NCI-H526 treated with DMSO at 0.1 percent for 48 hours (cell line): ENCODE measurements around the gene MITF.

Experiments used
- DNase-seq: peaks from one replicate; lab custom pipeline; 2025; lab: John Stamatoyannopoulos, UW

The MITF gene

DNA sequence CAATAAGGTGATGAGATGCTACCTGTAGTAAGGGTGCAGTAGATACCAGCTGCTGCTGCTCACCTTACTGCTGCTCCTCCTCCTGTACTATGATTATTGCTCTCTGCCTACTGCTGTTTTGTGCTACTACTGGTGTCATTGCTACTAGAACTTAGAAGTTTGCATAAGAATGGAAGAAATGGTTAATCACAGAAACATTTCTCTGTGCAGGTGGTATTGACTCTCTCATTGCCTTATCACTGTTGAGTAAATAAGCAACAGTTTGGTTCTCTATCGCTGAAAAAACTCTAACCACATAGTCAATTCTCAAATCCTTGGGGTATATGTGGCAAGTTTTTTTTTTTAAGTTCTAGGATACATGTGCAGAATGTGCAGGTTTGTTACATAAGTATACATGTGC, 16.5 kb downstream of the MITF start:
- no peak for DNase-seq

DNA sequence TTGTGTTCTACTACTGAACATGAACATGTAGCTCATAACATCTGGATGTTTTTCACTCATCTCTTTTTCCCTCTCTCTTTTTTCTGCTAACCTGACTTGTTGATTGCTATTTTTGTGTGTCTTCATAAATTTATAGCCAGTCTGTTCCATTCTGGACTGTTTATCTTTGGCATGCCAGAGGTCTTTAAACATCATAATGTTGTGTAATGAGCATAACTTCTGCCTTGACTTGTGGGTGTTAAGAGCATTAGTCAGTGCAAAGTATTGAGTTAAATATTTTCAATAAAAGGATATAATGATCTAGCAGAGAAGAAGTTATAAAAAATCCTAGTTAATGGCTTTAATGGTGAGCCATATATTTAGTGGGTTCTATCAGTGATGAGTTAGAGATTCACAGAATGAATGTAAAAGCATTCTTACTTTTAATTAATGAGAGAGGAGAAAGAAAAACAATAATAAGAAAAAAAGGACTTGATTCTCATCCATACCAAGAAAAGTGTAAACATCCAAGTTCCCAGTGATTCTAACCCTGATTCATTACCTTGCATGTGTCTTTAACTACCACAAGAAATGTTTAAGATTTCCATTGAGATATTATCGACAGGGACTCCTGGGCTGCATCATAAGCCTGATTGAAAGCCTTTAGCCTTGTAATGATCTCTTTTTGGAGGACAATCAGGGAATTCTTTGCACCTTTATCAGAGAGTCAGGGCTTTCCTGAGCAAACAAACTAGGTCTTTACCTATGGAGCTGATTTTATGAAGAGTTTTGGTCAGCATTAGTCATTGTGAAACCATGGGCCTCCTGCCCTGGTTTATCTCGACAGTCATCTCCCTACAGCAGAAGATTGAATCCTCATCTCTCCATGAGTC, 22.9 kb downstream of the MITF start:
- DNase-seq, result no peak

DNA sequence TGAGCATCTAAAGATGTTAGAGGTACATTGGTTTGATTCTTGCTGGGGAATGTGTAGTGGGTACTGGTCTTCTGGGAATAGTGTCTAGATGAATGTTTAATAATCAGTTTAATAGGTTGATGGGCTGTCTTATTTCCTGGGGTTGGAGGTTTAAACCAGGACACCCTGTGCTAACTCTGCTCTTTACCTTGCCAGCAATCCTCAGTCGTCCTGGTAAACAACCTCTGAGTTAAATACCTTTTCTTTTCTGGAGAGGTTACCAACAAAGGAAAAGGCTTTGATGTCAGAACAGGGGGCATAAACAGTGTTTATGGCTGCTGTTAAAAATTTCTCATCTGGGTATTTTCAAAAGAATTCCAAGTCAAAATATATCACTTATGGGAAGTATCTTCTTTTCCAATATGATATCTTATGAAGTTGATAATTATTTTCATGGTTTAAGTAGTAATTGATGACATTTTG, 23.5 kb downstream of the MITF start:
- DNase-seq, result no peak

DNA sequence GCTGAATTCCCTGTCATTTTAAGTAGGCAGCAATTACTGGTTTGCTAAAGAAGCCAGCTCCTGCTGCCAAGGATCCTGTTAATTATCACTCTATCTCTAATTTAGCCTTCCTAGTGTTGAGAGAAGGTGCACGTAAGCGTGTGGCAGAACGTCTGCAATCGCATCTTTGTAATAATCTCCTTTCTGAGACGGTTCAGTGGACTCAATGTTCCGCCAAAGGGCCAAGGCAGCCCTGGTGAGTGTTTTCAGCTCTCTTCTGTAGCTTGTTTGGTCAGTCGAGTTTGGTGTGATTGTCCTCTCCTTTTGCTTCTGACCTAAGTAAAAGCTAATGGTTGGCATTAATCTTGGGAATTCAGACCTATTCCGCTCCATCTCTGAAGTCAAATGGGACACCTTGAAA, 24.2 kb downstream of the MITF start:
- no peak for DNase-seq

DNA sequence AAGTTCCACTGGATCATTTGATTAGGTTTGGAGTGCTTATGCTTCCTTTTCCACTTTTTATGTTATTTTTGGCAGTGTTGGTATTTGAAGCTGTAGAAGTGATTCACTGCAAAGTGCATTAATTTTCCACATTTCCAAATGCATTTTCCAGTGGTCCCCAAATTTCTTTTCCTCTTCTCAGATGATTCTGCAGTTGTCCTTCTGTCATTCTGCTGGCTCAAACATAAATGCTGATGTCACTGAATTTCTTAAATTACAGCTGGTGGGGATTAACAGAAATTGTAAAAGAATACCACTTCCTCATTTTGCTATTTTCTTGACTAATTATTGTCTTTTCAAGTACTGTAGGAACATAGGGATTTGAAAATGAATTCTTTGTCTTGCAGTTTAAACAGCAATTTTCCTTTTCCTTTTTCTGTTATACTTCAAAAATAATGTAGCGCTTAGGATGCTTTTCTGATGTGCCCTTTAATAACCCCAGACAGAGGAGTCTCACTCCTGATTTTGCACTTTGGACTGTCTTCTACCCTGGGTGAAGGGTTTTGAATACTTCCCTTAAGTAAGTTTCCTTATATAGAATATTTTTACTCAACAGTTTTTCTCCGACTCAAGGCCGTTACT, 25.0 kb downstream of the MITF start:
- DNase-seq, result no peak

DNA sequence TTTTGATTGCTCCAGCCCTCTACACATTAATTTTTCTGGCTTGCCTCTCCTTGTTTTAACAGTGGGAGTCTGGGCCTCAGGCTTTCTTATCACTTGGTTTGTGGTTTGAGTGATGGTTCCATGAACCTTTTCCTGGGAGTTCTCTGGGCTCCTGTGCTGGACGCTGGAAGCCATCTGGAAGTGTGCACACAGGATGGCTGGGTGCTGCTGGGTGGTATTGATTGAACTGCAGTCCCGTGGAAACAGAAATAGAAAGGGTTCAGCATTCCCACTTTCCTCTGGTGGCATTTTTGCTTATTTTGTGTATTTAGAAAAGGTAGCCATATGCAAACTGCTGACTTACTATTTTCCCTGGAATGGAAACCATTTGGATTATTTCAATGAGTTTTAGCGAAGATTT, 25.6 kb downstream of the MITF start:
- no peak for DNase-seq

DNA sequence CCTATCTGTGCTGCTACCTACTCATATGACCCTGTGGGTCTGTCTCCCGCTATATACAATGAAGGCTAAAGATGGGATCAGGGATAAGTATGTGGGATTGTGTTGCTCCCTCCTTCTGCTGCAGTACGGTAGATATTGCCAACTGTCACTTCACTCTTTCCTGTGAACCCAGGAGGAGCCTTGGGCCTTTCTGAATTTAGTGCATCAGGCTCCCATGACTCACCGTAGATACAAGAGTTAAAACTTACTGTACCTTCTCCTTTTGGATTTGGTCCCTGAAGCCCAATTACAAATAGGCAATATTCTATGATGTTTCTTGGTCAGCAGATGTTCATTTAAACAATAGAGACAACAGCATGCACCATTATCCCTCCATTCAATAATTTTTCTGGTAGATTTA, 27.4 kb downstream of the MITF start:
- no peak for DNase-seq

DNA sequence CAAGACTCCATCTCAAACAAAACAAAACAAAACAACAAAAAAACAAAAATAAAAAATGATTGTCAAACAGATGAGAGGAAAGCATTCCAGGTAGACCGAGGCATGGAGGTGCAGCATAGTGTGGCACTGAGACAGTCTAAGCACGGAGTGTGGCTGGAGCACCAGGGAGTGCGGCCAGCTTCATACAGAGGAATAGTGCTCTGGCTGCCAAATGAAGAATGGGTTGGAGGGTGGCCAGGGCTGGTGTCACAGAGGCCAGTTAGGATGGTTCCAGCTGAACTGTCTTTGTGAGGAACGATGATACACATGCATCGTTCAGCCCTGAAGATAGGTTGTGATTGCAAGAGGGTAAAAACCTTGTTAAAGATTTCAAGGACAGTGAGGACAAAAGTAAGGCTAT, 28.3 kb downstream of the MITF start:
- DNase-seq, result no peak

DNA sequence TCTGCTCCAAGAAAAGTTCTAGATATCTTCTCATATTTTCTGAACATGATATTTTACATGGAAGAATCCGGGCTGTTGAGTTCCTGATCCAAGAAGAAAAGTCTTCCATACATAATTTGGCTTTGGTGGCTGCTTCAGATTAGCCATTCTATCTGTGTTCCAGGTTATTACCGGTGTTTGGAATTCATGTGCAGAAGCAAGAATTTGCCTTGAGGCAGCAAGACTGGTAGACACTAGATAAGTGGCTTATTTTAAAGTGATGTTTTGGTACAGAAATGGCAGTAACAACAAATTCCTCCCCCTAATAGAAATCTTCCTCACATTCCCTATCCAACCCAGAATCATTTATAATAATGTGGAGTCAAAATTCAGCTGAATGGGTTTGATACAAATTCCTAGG, 29.2 kb downstream of the MITF start:
- no peak for DNase-seq

DNA sequence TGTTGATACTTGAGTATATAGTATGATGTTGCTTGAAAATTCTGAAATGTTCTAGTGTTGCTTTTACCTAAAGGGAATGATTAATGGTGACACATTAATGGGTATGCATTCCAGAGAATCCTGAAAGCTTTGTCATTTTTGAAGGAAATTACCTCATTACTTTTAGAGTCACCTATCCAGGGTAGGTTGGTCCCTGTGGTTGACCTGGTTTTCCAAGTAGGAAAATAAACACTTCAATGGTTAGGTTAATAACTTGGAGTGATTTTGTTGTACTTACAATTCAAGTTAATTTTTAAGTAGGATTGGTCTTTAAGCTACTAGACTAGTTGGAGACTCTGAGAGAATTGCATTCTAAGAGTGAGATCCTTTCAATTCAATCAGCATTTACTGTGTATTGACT, 31.0 kb downstream of the MITF start:
- DNase-seq, result no peak

DNA sequence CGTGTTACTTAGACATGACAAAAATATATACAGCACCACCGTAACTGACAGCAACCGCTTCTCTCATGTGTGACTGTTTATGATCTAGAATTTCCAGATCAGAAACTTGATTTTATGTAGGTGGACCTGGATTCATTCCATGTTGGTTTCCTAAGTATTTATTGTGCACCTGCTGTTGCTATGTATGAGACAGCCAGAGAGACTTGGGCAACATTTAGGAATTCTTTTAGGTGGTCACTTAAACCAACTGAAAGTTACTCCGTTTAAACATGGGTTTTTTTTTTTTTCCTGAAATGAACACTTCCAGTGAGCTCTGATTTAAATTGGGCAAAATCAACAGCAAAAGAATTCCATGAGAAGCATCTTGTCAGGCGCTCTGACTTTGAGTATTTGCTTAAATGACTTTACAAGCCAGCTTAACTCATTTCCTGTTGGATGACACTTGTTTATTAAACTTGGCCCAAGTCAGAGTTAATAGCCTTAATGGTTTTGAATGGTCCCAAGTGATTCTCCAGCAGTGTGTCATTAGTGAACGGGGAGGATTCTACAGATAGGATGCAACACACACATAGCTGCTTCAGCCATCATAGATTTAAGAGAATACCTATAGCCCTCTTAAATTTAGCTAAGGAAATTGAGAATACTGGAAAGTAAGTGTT, 31.8 kb downstream of the MITF start:
- no peak for DNase-seq

DNA sequence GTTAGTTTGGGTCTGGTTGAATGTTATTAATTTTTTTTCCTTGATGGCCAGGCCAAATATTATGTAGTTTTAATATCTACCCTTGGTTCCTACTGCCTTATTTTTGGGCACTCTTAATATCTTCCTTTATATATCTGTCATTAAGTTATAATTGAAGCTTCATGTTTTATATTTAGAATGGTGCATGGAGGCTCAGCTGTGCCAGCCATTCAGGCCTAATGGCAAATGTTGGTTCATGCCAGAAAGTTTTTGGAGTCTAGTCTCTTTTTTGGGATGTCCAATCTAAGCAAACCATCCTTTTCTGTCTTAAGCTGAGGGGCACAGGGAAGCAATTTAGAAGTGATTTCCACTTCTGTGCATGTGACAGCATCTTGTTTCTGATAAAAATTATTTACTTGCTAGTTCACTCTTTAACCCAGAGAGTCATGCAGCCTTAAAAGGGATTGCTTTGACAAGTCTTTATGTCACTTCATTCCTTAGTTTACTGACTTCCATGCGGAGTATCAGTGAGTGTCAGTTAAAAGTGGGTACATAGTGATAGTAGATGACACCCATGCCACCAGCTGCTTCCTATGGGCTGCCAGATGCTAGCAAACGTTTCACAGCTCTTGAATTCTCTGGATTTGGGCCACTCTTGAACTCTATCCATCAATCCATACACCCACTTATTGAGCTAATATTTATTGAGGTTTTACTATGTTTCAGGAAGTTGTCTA, 33.0 kb downstream of the MITF start:
- DNase-seq, result no peak

DNA sequence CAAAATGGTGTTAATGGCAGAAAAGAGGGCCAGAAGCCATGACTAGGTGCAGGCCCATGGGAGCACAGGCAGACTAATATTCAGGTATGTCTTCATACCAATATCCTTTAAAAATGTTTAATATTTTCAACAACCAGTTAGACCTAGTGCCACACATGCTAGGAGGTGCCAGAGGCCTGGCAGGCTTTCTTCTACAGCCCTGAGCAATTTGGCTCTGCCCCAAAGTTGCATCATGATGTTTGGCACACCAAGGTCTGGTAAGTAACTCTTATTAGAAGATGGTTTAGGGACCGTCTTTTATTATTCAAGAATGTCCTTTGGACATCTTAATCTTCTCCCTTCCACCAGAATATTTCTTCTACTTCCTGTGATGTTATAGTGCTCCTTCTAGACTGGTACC, 34.8 kb downstream of the MITF start:
- DNase-seq, result no peak

DNA sequence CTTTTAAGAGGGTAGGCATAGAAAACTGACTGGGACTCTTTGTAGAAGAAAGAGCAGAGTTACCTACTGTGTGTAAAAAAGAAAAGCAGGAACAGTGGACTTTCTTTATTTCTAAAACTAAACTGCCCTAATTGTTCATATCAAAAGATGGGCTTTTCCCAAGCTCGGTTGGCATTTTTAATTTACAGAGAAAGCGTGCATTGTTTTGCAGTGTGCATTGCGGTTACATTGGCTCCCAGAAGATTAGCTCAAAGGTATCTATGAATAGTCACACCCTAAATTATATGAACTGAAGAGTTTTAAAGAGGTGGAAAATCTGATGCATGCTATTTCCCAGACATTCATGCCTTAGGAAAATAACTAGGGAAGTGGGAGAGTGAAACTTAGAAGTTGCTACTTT, 36.5 kb downstream of the MITF start:
- no peak for DNase-seq

DNA sequence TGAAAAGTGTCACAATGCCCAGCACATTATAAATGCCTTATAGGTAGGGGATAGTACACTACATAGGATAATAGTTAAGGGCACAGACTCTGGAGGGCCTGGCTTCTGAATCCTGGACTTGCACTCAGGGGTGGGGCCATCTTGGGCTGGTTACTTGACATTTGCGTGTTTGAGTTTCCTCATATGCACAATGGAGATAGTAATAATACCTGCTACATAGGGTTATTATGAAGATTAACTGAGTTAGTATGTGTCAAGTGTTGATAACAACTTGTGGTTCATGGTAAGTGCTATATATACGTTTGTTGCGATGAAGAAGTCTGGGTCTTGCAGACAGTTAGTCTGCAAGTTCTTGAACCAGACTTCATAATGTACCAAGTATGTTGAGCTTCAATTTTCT, 37.0 kb downstream of the MITF start:
- DNase-seq, result no peak

DNA sequence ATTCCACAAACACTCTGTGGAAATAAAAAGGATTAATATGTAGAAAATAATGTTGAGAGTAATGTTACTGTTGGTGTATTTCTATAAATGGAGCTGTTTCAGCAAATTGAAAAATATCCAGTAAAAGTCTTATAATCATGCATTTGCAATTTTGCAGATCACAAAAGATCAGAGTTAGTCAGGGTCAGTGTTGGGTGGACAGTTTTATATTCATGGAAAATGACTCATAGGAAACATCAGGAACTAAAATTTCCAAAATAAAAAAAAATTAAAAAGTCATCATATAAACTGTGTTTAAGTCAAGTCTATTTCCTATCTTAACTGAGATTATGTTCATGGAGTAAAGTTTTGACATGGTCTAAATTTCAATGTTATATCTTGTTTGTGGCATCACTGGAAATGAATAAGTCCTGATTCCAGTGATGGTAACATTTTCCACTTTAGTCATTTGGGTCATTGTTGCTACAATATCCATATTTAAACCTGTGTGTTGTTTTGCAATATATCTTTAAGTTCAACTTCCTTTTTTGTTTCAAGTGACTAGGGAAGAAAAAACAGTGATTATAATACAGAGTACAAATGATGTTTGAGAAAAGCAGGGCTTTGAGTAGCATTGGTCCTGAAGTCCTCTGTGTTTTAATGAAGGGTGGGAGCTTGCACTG, 37.8 kb downstream of the MITF start:
- no peak for DNase-seq

DNA sequence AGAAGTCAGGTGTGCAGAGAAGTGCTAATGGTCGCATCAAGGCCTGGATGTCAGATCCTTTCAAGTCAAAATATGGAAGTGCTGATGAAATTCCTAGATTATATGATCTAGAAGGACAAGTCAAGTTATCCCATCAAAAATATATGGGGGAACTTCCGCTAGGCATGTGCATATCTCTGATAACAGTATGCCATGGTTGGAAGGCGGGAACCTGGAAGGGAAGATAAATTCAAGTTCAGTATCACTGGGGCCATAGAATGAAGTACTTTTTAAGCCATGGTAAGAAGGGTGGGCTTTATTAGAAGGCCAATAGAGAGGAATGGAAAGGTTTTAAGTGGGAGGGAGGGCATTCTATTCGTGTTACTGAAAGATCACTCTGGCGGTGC, 38.3 kb downstream of the MITF start:
- no peak for DNase-seq

DNA sequence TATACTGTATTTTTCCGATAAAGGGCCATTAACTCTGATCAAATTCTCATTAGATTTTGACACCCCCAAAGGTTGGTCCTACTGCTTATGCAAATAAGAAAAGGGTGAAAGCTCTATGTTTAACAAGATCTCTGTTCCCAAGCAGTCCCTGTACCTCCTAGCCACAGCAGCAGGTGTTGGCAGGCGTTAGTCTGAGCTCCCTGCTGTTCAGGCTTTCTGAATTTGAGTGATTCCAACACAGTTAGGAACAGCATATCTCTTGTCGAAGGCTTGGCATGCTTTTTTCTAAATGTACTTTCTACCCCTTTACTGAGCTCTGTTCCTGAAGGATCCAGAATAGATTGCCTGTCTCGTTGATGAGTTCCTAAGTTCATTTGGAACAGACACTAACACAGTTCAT, 42.3 kb downstream of the MITF start:
- no peak for DNase-seq

DNA sequence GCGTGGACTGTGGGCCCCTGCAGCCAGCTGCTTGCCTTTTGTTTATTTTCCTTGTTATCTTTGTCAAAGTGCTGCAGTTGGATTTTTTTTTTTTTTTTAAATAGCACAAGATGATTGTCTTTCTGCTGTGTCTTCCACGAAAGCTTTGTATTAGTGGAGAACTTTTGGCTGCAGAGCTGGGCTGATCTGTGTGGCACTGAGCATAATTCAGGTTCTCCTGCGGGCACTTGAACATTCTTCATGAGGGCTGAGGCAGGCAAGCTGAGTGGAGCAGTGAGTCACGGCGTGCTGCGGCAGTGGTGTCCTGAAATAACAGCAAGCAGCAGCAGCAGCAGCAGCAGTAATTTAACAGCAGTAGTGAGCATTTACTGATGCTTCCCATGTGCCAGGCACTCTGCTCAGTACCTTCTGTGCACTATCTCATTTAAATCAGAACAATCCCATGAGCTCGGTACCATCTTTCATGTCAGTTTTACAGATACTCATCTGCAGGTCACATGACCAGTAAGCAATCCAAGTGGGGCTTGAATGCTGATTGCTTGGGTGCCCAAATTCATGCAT, 45.8 kb downstream of the MITF start:
- no peak for DNase-seq

DNA sequence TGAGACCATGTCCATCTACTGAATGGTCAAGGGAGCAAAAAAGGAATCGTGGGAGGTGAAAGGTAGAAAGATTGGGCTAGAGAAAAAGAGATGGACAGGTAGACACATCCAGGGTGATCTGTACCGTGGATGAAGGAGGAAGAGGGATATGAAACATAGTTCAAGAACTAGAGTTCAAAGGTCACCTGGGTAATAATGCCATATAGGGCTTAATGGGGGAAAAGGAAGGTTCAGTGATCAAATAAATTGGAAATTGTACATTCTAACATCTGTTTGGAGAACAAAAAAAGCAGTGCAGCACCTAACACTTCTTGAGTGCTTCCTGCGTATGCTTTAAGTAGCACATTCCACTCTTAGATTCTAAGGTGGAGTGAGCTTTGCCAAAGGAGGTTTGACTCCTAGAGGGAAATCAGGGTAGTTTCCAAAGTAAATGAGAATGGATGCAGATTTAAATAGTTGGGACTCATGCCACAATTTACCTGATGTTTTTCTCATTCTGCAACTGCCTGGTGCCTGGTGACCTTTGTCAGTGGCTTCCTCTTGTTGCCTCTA, 46.6 kb downstream of the MITF start:
- no peak for DNase-seq

DNA sequence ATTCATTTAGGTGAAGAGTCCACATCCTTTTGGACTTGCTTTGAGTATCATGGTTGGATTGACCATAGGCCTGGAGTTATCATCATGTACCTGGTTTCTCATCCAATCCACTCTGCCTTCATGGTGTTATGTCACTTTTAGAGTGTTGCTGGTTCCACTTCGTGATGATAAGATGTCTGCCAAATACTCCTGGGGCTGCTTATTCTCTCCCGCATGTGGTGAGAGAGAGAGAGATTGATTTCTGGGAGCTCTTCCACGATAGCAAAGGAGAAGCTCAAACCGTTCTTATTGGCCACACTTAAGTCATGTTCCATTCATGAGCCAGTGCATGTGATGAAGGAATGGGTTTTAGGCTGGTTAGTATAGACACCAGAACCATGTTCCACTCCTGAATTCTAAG, 47.6 kb downstream of the MITF start:
- no peak for DNase-seq
